ENCODE measurements around the gene COMMD1. TPM values are rescaled to one million over a fixed set of nuclear protein-coding genes. Genes with fewer than 3 reads are reported as not detected.

Gene COMMD1
- total and polyA plus RNA-seq, 9 donors: 25.4 to 48.8 (median 33.3) TPM

DNA sequence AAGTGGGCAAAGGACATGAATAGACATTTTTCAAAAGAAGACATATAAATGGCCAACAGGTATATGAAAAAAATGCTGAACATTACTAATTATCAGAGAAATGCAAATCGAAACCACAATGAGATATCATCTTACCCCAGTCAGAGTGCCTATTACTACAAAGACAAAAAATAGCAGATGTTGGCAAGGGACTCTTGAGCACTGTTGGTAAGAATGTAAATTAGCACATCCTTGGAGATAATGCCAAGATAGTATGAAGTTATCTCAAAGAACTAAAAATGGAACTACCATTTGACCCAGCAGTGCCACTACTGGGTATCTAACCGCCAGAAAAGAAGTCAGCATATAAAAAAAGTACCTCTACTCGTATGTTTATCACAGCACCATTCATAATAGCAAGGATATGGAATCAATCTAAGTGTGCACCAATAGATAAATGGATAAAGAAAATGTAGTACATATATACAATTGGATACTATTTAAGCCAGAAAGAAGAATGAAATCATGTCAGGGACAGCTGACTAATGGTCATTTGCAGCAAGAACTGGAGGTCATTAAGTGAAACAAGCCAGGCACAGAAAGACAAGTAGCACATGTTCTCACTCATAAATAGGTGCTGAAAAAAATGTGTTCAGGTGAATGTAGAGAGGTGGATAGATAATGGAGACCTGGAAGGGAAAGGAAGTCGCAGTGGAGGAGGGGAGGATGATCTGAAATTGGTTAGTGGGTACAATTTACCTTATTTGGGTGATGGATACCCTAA, 148.7 kb downstream of the COMMD1 start:
- H3K36me3 ChIP-seq: no peaks in the 10 kb centered on the region
- intact Hi-C loops (cut with DNase I): no loop called here
- no peak overlapping the region for H3K4me3 ChIP-seq
- no peak overlapping the region for H3K27ac ChIP-seq
- H3K4me1 ChIP-seq (ENCODE audit: insufficient read depth): no peaks in the 10 kb centered on the region
- DNase-seq: no peak
- no peak for TF ChIP-seq EP300 (IDR thresholded peaks at IDR 0.05)
- TF ChIP-seq POLR2A (IDR thresholded peaks at IDR 0.05): no peak
- TF ChIP-seq, protein P1, sequence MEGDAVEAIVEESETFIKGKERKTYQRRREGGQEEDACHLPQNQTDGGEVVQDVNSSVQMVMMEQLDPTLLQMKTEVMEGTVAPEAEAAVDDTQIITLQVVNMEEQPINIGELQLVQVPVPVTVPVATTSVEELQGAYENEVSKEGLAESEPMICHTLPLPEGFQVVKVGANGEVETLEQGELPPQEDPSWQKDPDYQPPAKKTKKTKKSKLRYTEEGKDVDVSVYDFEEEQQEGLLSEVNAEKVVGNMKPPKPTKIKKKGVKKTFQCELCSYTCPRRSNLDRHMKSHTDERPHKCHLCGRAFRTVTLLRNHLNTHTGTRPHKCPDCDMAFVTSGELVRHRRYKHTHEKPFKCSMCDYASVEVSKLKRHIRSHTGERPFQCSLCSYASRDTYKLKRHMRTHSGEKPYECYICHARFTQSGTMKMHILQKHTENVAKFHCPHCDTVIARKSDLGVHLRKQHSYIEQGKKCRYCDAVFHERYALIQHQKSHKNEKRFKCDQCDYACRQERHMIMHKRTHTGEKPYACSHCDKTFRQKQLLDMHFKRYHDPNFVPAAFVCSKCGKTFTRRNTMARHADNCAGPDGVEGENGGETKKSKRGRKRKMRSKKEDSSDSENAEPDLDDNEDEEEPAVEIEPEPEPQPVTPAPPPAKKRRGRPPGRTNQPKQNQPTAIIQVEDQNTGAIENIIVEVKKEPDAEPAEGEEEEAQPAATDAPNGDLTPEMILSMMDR (IDR thresholded peaks at IDR 0.05): no peak
- H3K9me3 ChIP-seq: no peaks in the 10 kb centered on the region
- WGBS, 3 donors: 90 to 94% (median 93%) methylated on average over 4 of the region's 4 CpGs
- no peaks in the 10 kb centered on the region for H3K27me3 ChIP-seq

DNA sequence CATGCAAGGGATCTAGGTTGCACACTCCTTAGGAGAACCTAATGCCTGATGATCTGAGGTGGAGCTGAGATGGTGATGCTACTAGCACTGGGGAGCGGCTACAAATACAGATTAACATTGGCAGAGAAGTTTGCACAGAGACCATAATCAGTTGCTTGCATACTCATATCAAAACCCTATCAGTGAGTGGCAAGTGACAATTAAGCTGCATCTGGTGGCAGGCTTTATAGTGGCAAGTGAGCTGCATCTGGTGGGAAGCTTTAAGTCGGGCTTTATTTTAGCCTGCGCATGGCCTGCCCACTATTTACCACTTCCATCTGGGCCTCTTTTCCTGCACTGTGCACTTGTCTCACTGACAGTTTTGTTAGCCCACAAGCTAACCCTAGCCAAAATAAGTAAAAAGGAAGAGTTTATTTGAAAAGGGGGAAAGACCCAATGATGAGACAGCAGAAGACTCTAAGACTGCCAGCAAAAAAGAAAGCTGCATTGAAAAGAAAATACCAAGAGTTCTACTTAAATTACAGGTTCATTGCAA, 149.5 kb downstream of the COMMD1 start:
- H3K36me3 ChIP-seq: no peaks in the 10 kb centered on the region
- H3K4me1 ChIP-seq (ENCODE audit: insufficient read depth): no peaks in the 10 kb centered on the region
- H3K27me3 ChIP-seq: no peaks in the 10 kb centered on the region
- 92 to 99% (median 97%) methylated on average over 3 of the region's 3 CpGs for WGBS, 3 donors
- no peaks in the 10 kb centered on the region for H3K9me3 ChIP-seq
- no peak for TF ChIP-seq POLR2A (IDR thresholded peaks at IDR 0.05)
- TF ChIP-seq, protein P1 (IDR thresholded peaks at IDR 0.05): no peak
- no peak for TF ChIP-seq EP300 (IDR thresholded peaks at IDR 0.05)
- no peak overlapping the region for H3K27ac ChIP-seq
- intact Hi-C loops (cut with DNase I): no loop called here
- no peak overlapping the region for H3K4me3 ChIP-seq
- no peak for DNase-seq

DNA sequence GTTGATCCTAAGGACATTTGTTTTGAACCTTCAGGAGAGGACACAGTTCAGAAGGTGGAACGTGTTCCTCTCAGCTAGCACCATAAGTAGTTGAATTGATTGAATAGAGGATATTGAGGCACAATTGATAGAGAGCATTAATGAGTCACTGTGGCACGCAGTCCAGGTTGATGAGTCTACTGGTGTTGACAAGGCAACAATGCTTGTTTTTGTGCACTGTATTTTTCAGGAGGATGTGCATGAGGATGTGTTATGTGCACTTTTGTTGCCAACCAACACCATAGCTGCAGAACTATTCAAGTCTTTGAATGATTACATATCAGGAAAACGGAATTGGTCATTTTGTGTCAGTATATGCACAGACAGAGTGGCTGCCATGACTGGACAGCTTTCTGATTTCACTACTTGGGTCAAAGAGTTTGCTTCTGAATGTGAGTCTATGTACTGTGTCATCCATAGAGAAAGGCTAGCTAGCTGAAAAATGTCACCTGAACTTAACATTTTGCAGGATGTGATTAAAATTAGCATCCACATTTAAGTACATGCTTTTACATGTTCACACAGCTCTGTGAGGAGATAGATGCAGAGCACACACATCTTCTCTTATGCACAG, 150.4 kb downstream of the COMMD1 start:
- intact Hi-C loops (cut with DNase I): no loop called here
- no peaks in the 10 kb centered on the region for H3K36me3 ChIP-seq
- H3K9me3 ChIP-seq: no peaks in the 10 kb centered on the region
- 91 to 92% (median 92%) methylated on average over 3 of the region's 3 CpGs for WGBS, 3 donors
- H3K4me3 ChIP-seq: no peak overlapping the region
- TF ChIP-seq, protein P1 (IDR thresholded peaks at IDR 0.05): no peak
- no peak for TF ChIP-seq POLR2A (IDR thresholded peaks at IDR 0.05)
- no peaks in the 10 kb centered on the region for H3K4me1 ChIP-seq (ENCODE audit: insufficient read depth)
- H3K27ac ChIP-seq: no peak overlapping the region
- DNase-seq: no peak
- no peaks in the 10 kb centered on the region for H3K27me3 ChIP-seq

DNA sequence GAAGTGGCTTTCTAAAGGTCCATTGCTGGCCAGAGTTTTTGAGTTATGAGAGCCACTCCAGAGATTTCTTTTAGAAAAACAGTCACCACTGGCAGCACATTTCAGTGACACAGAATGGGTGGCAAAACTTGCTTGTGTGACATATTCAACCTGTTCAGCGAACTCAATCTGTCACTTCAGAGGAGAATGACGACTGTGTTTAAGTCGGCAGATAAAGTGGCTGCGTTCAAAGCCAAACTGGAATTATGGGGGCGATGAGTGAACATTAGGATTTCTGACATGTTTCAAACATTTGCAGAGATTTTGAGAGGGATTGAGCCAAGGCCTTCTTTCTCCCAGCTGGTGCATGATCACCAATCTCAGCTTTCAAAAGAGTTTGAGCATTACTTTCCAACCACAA, 150.9 kb downstream of the COMMD1 start:
- TF ChIP-seq POLR2A (IDR thresholded peaks at IDR 0.05) (no peak), EP300 (IDR thresholded peaks at IDR 0.05) (no peak)
- TF ChIP-seq, protein P1 (IDR thresholded peaks at IDR 0.05): no peak
- no peak overlapping the region for H3K27ac ChIP-seq
- no peak for DNase-seq
- no peaks in the 10 kb centered on the region for H3K27me3 ChIP-seq
- no peaks in the 10 kb centered on the region for H3K4me1 ChIP-seq (ENCODE audit: insufficient read depth)
- no peaks in the 10 kb centered on the region for H3K9me3 ChIP-seq
- no peaks in the 10 kb centered on the region for H3K36me3 ChIP-seq
- intact Hi-C loops (cut with DNase I): no loop called here
- WGBS, 3 donors: 93 to 95% (median 95%) methylated on average over 5 of the region's 5 CpGs
- H3K4me3 ChIP-seq: no peak overlapping the region

Data from ovary (tissue), 9 donors.